HL-60 (cell line): ENCODE data around the gene SLC16A12.
"Not testable (repeated sequence)": the region's sequence is repeated elsewhere in the genome, so short reads cannot be mapped to it uniquely, and the experiment has no call there.

Experiments
- DNase-seq, 2 experiments: peaks; one replicate each; pipeline ENCODE4 v3.0.0-alpha.2; 2010 to 2020; ENCODE audit warnings: low read depth in 1 of 2, low spot score in 1 of 2
- H3K27ac ChIP-seq: fragments of 250-450 bp; sonication (Bioruptor Pico); replicated peaks from 2 replicates; pipeline ENCODE4 v1.5.1; 2020; ENCODE audit warnings: mild to moderate bottlenecking, moderate library complexity
- H3K27me3 ChIP-seq: fragments of 250-450 bp; sonication (Bioruptor Pico); 2 replicates; pipeline ENCODE4 v1.5.1; 2021; ENCODE audit warnings: mild to moderate bottlenecking, moderate library complexity; ENCODE audit not compliant: insufficient read depth, poor library complexity, severe bottlenecking
- H3K4me3 ChIP-seq: replicated peaks from 2 replicates; pipeline ENCODE4 v1.5.1; 2011; ENCODE audit warnings: mild to moderate bottlenecking, control low read depth, low read length; ENCODE audit not compliant: insufficient read depth
- CTCF ChIP-seq: IDR thresholded peaks from one replicate; pipeline ENCODE4 v1.5.1; 2011; ENCODE audit warnings: low read length, control low read depth, inconsistent platforms; ENCODE audit not compliant: insufficient read depth
- GABPA ChIP-seq: IDR thresholded peaks from 2 replicates; pipeline ENCODE4 v1.6.1; 2012; ENCODE audit warnings: low read depth
- POLR2AphosphoS5 ChIP-seq: IDR thresholded peaks from 2 replicates; pipeline ENCODE4 v1.6.1; 2012; ENCODE audit warnings: low read depth
- REST ChIP-seq: IDR thresholded peaks from 2 replicates; pipeline ENCODE4 v1.6.1; 2012; ENCODE audit warnings: low read depth; ENCODE audit not compliant: insufficient replicate concordance
- SPI1 ChIP-seq: IDR thresholded peaks from 2 replicates; pipeline ENCODE4 v1.6.1; 2012; ENCODE audit warnings: low read depth, mild to moderate bottlenecking, borderline replicate concordance

SLC16A12 gene

GRCh38 chr10:89391907-89392756, 143.3 kb downstream of the SLC16A12 start, which contains the start of gene IFIT1:
IFIT1 (plus strand) TSS chr10:89392623; CDS start chr10:89392713, 90 bp downstream.
- Histone ChIP-seq H3K27ac (peak within 1 kb of the TSS; percentile 38), H3K27me3 (no peaks in the 10 kb centered on the region), H3K4me3 (peak within 1 kb of the TSS; percentile 51)
- peak; percentile 28 to 38 for DNase-seq
- TF ChIP-seq SPI1 (no peak), POLR2AphosphoS5 (no peak), REST (no peak), CTCF (no peak), GABPA (no peak)

GRCh38 chr10:89391226-89391576, 144.2 kb downstream of the SLC16A12 start:
- not testable (repeated sequence) for H3K27me3 ChIP-seq

GRCh38 chr10:89390476-89391225, 144.7 kb downstream of the SLC16A12 start:
- Histone ChIP-seq H3K27ac (no peak overlapping the region), H3K27me3 (no peaks in the 10 kb centered on the region), H3K4me3 (no peak overlapping the region)
- no peak for TF ChIP-seq CTCF
- TF ChIP-seq REST: no peak
- TF ChIP-seq GABPA: no peak
- no peak for TF ChIP-seq POLR2AphosphoS5
- TF ChIP-seq SPI1: no peak
- DNase-seq: no peak

More at GRCh38 chr10:89391226-89391576, 144.2 kb downstream of the SLC16A12 start:
- H3K4me3 ChIP-seq, H3K27ac ChIP-seq, DNase-seq: not testable (repeated sequence)

GRCh38 chr10:89389254-89389653, 146.1 kb downstream of the SLC16A12 start:
- DNase-seq: no peak

More at GRCh38 chr10:89389254-89389653, 146.1 kb downstream of the SLC16A12 start:
- Histone ChIP-seq H3K27me3 (no peaks in the 10 kb centered on the region), H3K27ac (no peak overlapping the region), H3K4me3 (no peak overlapping the region)
- TF ChIP-seq REST (no peak), CTCF (no peak), SPI1 (no peak), POLR2AphosphoS5 (no peak), GABPA (no peak)
